Measurements from ENCODE around the gene GALM. TPM values are rescaled to one million over a fixed set of nuclear protein-coding genes. Genes with fewer than 3 reads are reported as not detected.

GALM gene
- total and polyA plus RNA-seq, 2 of the 8 experiments (the other 6 are each of a cell fraction or from before 2014, with no cell fraction given), result 9.9 to 13.1 TPM

- Histone ChIP-seq H3K18ac (ENCODE audit: extremely low read depth, low read length) (no peak overlapping the region), H3K56ac (replicated peaks; ENCODE audit: insufficient read length, low read depth, low read length) (no peak overlapping the region), H4K20me1 (replicated peaks in 1 of 2; ENCODE audit: control insufficient read depth in 1 of 2, insufficient read depth in 2 of 2, low read length in 2 of 2) (no peaks in the 10 kb centered on the region), H3K27ac (ENCODE audit: low read depth, low read length) (no peak overlapping the region), H2AFZ (ENCODE audit: low read length) (no peak overlapping the region), H2BK15ac (ENCODE audit: low read length) (no peak overlapping the region), H3K9ac (replicated peaks in 1 of 4; ENCODE audit: extremely low read depth in 1 of 4, low read depth in 3 of 4, low read length in 3 of 4) (no peak overlapping the region), H2BK12ac (ENCODE audit: low read depth, low read length) (no peak overlapping the region), H3K23ac (ENCODE audit: insufficient read length) (no peak overlapping the region), H2BK120ac (replicated peaks; ENCODE audit: low read depth, low read length) (no peak overlapping the region), H3K14ac (ENCODE audit: insufficient read length) (no peak overlapping the region), H3K4ac (replicated peaks; ENCODE audit: insufficient read length, low read depth, low read length) (no peak overlapping the region), H3K9me3 (ENCODE audit: insufficient read depth in 2 of 2, low read depth in 1 of 2, low read length in 1 of 2) (no peaks in the 10 kb centered on the region), H4K8ac (ENCODE audit: extremely low read depth, insufficient read depth, low read length) (no peak overlapping the region), H3K27me3 (replicated peaks in 1 of 4; ENCODE audit: control insufficient read depth in 3 of 4, extremely low read depth in 1 of 4, insufficient read depth in 3 of 4, low read length in 3 of 4) (no peaks in the 10 kb centered on the region), H3K79me2 (ENCODE audit: control insufficient read depth in 1 of 2, insufficient read depth in 2 of 2, low read length in 2 of 2) (no peaks in the 10 kb centered on the region), H3K4me3 (ENCODE audit: extremely low read depth in 1 of 4, insufficient read depth in 2 of 4, low read depth in 3 of 4, low read length in 4 of 4) (no peak overlapping the region), H3K79me1 (ENCODE audit: low read depth, low read length) (no peaks in the 10 kb centered on the region), H2BK5ac (ENCODE audit: low read depth, low read length) (no peak overlapping the region), H3K36me3 (ENCODE audit: control insufficient read depth in 2 of 4, insufficient read depth in 4 of 4, low read length in 3 of 4) (no peaks in the 10 kb centered on the region), H4K91ac (replicated peaks; ENCODE audit: insufficient read length, low read length) (no peak overlapping the region), H3K23me2 (ENCODE audit: low read depth, low read length) (peaks cover 3% of the 10 kb centered on the region), H3K4me1 (replicated peaks in 1 of 4; ENCODE audit: control insufficient read depth in 3 of 4, insufficient read depth in 4 of 4, low read length in 3 of 4) (no peaks in the 10 kb centered on the region), H3K4me2 (ENCODE audit: insufficient read depth in 1 of 2, low read depth in 2 of 2, low read length in 2 of 2) (no peak overlapping the region), H4K5ac (ENCODE audit: insufficient read length, low read depth, low read length) (no peak overlapping the region), H2BK20ac (ENCODE audit: low read length) (no peak overlapping the region), H2AK5ac (ENCODE audit: low read depth, low read length) (no peak overlapping the region)
- POLR2A ChIA-PET (ENCODE audit: partially characterized antibody), result interaction anchor here (2.4 kb wide), 1 partner anchor 90 kb away, joined by 10 read pairs; the partner anchor contains the start of gene SRSF7
- TF ChIP-seq GABPA (IDR thresholded peaks at IDR 0.05; ENCODE audit: borderline replicate concordance, insufficient read depth, low read length), result no peak
- TF ChIP-seq SP4 (IDR thresholded peaks at IDR 0.05; ENCODE audit: low read length), result no peak
- no peak for TF ChIP-seq SIX5 (IDR thresholded peaks at IDR 0.05; ENCODE audit: low read depth, low read length)
- no peak for TF ChIP-seq CBX8 (IDR thresholded peaks at IDR 0.05; ENCODE audit: borderline replicate concordance, low read depth, low read length)
- TF ChIP-seq SIN3A (conservative IDR thresholded peaks at IDR 0.05 in 1 of 2, IDR thresholded peaks at IDR 0.05 in 1 of 2; ENCODE audit: low read depth in 1 of 2, low read length in 2 of 2), result no peak
- WGBS, 2 experiments (ENCODE audit: extremely low coverage in 1 of 2, insufficient coverage in 1 of 2, insufficient read length in 1 of 2, insufficient replicate concordance in 2 of 2, low coverage in 1 of 2, low lambda C conversion rate in 2 of 2, missing lambda C conversion rate in 1 of 2), result 86% methylated on average over 3 of the region's 3 CpGs; no CpG with 5 or more reads in 1 of the 2 experiments
- FAIRE-seq, result no peak
- CTCF ChIA-PET (ENCODE audit: partially characterized antibody), result interaction anchor here (1.8 kb wide), 1 partner anchor 26 kb away, joined by 6 read pairs; no protein-coding TSS in a partner anchor
- DNase-seq (ENCODE audit: low read depth in 1 of 2, low spot score in 2 of 2), result no peak
Observed at GRCh38 chr2:38661306-38661705, 4.6 kb upstream of the GALM start.
